ENCODE measurements around the gene CBX8.

The CBX8 gene

GRCh38 chr17:79815836-79816461 is 19.1 kb upstream of the CBX8 start:
- TF ChIP-seq CTCF (IDR thresholded peaks at IDR 0.05; ENCODE audit: low read depth, low read length), result no peak

DNA sequence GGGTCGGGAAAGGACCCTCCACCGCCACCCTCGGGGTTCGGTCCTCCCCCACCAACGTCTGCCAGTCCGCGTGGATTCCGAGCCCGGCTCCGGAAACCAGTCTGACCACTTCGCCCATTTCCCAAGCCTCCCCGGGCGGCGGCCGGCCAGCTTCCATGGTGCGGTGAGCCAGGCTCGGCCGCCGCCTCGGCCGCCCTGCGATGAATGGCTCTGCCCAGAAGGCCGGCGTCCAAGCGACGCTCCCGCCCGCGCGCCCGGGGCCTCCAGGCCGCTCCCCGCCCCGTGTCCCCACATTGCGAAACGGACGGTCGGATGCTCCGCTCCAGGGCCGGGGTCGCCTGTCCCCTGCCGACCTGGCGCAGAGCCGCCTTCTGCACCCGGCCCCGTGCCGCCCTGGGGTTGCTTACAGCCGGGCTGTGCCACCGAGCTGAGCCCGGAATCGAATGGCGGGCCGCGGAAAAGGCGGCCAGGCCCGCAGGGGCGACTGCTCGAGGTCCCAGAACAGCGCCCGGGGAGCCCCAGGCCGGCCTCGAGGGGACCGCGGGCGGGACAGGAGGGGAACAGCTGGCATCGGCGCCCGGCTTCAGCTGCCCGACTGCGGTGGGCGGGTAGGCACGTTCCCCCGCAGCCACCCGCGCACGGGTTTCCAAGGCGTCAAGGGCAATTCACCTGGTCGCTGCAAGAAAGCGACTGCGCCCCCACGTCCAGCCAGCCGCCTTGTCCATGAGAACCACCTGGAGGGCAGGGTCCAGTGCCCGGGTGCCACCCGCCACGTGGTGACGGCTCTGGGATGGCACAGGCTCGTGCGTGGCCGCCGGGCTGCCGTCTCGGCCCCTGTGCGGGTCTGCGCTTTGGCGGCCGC is 18.3 kb upstream of the CBX8 start:
- TF ChIP-seq CTCF (IDR thresholded peaks at IDR 0.05; ENCODE audit: low read depth, low read length), result no peak
- no peak for DNase-seq (ENCODE audit: extremely low read depth, low read depth)

More at GRCh38 chr17:79815836-79816461, 19.1 kb upstream of the CBX8 start:
- no peak for DNase-seq (ENCODE audit: extremely low read depth, low read depth)

GRCh38 chr17:79814127-79814973 is 17.5 kb upstream of the CBX8 start:
- DNase-seq (ENCODE audit: extremely low read depth, low read depth), result no peak
- TF ChIP-seq CTCF (IDR thresholded peaks at IDR 0.05; ENCODE audit: low read depth, low read length), result no peak

- no peak for TF ChIP-seq CTCF (IDR thresholded peaks at IDR 0.05; ENCODE audit: low read depth, low read length)
- DNase-seq (ENCODE audit: extremely low read depth, low read depth), result no peak
These were observed 16.6 kb upstream of the CBX8 start for GRCh38 chr17:79813297-79814126.

GRCh38 chr17:79812353-79813258 is 15.7 kb upstream of the CBX8 start:
- DNase-seq (ENCODE audit: extremely low read depth, low read depth), result no peak
- no peak for TF ChIP-seq CTCF (IDR thresholded peaks at IDR 0.05; ENCODE audit: low read depth, low read length)

- no peak for DNase-seq (ENCODE audit: extremely low read depth, low read depth)
- TF ChIP-seq CTCF (IDR thresholded peaks at IDR 0.05; ENCODE audit: low read depth, low read length), result no peak
These were observed 15.0 kb upstream of the CBX8 start for GRCh38 chr17:79811868-79812352.

Measured in AG09319 (cell line).